GM19328 (cell line): Measurements from ENCODE around the gene RTN3.
"Not testable (repeated sequence)": the region's sequence is repeated elsewhere in the genome, so short reads cannot be mapped to it uniquely, and the experiment has no call there.

Experiments
- ATAC-seq: cut with Tn5 transposase; IDR thresholded peaks from one replicate; pipeline ENCODE4 v1.9.1; 2021; ENCODE audit warnings: mild to moderate bottlenecking, moderate library complexity; ENCODE audit not compliant: unreplicated experiment

Gene RTN3

GRCh38 chr11:63681321-63682065, at the start of gene RTN3:
RTN3 (plus strand) TSS chr11:63681500; CDS start chr11:63681637, 137 bp downstream.
- ATAC-seq: peak; percentile 83

GRCh38 chr11:63635762-63636465, 45.4 kb upstream of the RTN3 start:
- no peak for ATAC-seq

- not testable (repeated sequence) for ATAC-seq
These were observed 42.9 kb upstream of the RTN3 start for GRCh38 chr11:63638436-63638835.

GRCh38 chr11:63639199-63639832, 42.0 kb upstream of the RTN3 start:
- no peak for ATAC-seq

GRCh38 chr11:63641727-63642126, 39.6 kb upstream of the RTN3 start:
- ATAC-seq: no peak

GRCh38 chr11:63643205-63643604, 38.1 kb upstream of the RTN3 start:
- no peak for ATAC-seq

GRCh38 chr11:63652671-63653070, 28.6 kb upstream of the RTN3 start:
- no peak for ATAC-seq

GRCh38 chr11:63660972-63661371, 20.3 kb upstream of the RTN3 start:
- no peak for ATAC-seq

- no peak for ATAC-seq
These were observed 17.5 kb upstream of the RTN3 start for GRCh38 chr11:63663809-63664208.

- no peak for ATAC-seq
These were observed 14.4 kb upstream of the RTN3 start for GRCh38 chr11:63666874-63667273.

GRCh38 chr11:63667995-63668795, 13.1 kb upstream of the RTN3 start:
- ATAC-seq: no peak

- ATAC-seq: no peak
These were observed 11.2 kb upstream of the RTN3 start for GRCh38 chr11:63670096-63670432.

- peak; percentile 24 for ATAC-seq
These were observed 10.6 kb upstream of the RTN3 start for GRCh38 chr11:63670433-63671321.

GRCh38 chr11:63671322-63672155, 9.8 kb upstream of the RTN3 start, which contains the start of gene ATL3:
ATL3 (minus strand) TSS chr11:63671376; CDS start chr11:63671335, 41 bp downstream.
- peak; percentile 90 for ATAC-seq

- ATAC-seq: no peak
These were observed 9.2 kb upstream of the RTN3 start for GRCh38 chr11:63672156-63672463.

- ATAC-seq: no peak
These were observed 8.3 kb upstream of the RTN3 start for GRCh38 chr11:63672936-63673539.

GRCh38 chr11:63673579-63673978, 7.7 kb upstream of the RTN3 start:
- ATAC-seq: no peak

- ATAC-seq: no peak
These were observed 423 bp upstream of the RTN3 start for GRCh38 chr11:63680834-63681320.
